Measurements from ENCODE around the gene MYL4. TPM values are rescaled to one million over a fixed set of nuclear protein-coding genes. Genes with fewer than 3 reads are reported as not detected.
"Not testable (repeated sequence)": the region's sequence is repeated elsewhere in the genome, so short reads cannot be mapped to it uniquely, and the experiment has no call there.

Gene MYL4
- total and polyA plus RNA-seq, 2 of the 8 experiments (the other 6 are each of a cell fraction or from before 2014, with no cell fraction given) = 0.12 TPM; not detected in 1

DNA sequence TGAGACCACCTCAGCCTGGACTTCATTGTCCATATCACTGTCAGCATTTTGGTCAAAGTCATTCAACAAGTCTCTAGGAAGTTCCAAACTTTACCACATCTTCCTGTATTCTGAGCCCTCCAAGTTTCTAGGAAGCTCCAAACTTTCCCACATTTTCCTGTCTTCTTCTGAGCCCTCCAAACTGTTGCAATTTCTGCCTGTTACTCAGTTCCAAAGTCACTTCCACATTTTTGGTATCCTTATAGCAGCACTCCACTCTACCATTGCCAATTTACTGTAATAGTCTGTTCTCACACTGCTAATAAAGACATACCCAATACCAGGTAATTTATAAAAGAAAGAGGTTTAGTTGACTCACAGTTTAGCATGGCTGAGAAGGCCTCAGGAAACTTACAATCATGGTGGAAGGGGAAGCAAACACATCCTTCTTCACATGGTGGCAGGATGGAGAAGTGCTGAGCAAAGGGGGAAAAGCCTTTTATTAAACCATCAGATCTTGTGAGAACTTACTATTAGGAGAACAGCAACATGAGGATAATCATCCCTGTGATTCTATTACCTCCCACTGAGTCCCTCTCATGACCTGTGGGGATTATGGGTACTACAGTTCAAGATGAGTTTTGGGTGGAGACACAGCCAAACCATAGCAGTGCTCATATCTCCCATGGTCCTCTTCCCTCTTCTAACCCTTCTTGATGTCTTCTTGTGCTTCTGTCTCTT lies 60.6 kb downstream of the MYL4 start:
- H3K4me2 ChIP-seq (ENCODE audit: insufficient read depth in 1 of 2, low read depth in 2 of 2, low read length in 2 of 2); H4K8ac ChIP-seq (ENCODE audit: extremely low read depth, insufficient read depth, low read length); H2AFZ ChIP-seq (ENCODE audit: low read length); FAIRE-seq; H3K18ac ChIP-seq (ENCODE audit: extremely low read depth, low read length); H3K4me1 ChIP-seq (replicated peaks in 1 of 4; ENCODE audit: control insufficient read depth in 3 of 4, insufficient read depth in 4 of 4, low read length in 3 of 4); H2BK15ac ChIP-seq (ENCODE audit: low read length); H3K4ac ChIP-seq (replicated peaks; ENCODE audit: insufficient read length, low read depth, low read length); H2BK20ac ChIP-seq (ENCODE audit: low read length); H4K20me1 ChIP-seq (replicated peaks in 1 of 2; ENCODE audit: control insufficient read depth in 1 of 2, insufficient read depth in 2 of 2, low read length in 2 of 2); H3K23me2 ChIP-seq (ENCODE audit: low read depth, low read length); H3K36me3 ChIP-seq (ENCODE audit: control insufficient read depth in 2 of 4, insufficient read depth in 4 of 4, low read length in 3 of 4); H3K79me2 ChIP-seq (ENCODE audit: control insufficient read depth in 1 of 2, insufficient read depth in 2 of 2, low read length in 2 of 2); H2BK5ac ChIP-seq (ENCODE audit: low read depth, low read length); POLR2A ChIA-PET (ENCODE audit: partially characterized antibody); H3K4me3 ChIP-seq (ENCODE audit: extremely low read depth in 1 of 4, insufficient read depth in 2 of 4, low read depth in 3 of 4, low read length in 4 of 4); H3K79me1 ChIP-seq (ENCODE audit: low read depth, low read length); H4K91ac ChIP-seq (replicated peaks; ENCODE audit: insufficient read length, low read length); DNase-seq (ENCODE audit: low read depth in 1 of 2, low spot score in 2 of 2); H3K56ac ChIP-seq (replicated peaks; ENCODE audit: insufficient read length, low read depth, low read length); H3K27me3 ChIP-seq (replicated peaks in 1 of 4; ENCODE audit: control insufficient read depth in 3 of 4, extremely low read depth in 1 of 4, insufficient read depth in 3 of 4, low read length in 3 of 4); H4K5ac ChIP-seq (ENCODE audit: insufficient read length, low read depth, low read length); H2AK5ac ChIP-seq (ENCODE audit: low read depth, low read length); H3K9me3 ChIP-seq (ENCODE audit: insufficient read depth in 2 of 2, low read depth in 1 of 2, low read length in 1 of 2); H3K23ac ChIP-seq (ENCODE audit: insufficient read length); H2BK120ac ChIP-seq (replicated peaks; ENCODE audit: low read depth, low read length); H3K27ac ChIP-seq (ENCODE audit: low read depth, low read length); H3K9ac ChIP-seq (replicated peaks in 1 of 4; ENCODE audit: extremely low read depth in 1 of 4, low read depth in 3 of 4, low read length in 3 of 4); H2BK12ac ChIP-seq (ENCODE audit: low read depth, low read length); H3K14ac ChIP-seq (ENCODE audit: insufficient read length): not testable (repeated sequence)
- CTCF ChIA-PET (ENCODE audit: partially characterized antibody) = interaction anchor here (1.6 kb wide), 1 partner anchor 27 kb away, joined by 3 read pairs; no protein-coding TSS in a partner anchor
